KOPT-K1 (cell line): Measurements from ENCODE around the gene CAPZB.

Source experiments
- H3K27ac ChIP-seq: fragments of 200-600 bp; sonication (generic); 2 replicates; pipeline ENCODE4 v1.5.1; 2016; ENCODE audit warnings: antibody characterized with exemption, mild to moderate bottlenecking, low read depth, low read length; ENCODE audit not compliant: poor library complexity, severe bottlenecking
- H3K36me3 ChIP-seq: fragments of 200-600 bp; sonication (generic); 2 replicates; pipeline ENCODE4 v1.5.1; 2017; ENCODE audit warnings: antibody characterized with exemption, mild to moderate bottlenecking, low read length, moderate library complexity; ENCODE audit not compliant: insufficient read depth
- H3K9me3 ChIP-seq: fragments of 200-600 bp; sonication (generic); 2 replicates; pipeline ENCODE4 v1.5.1; 2017; ENCODE audit warnings: antibody characterized with exemption, low read length, mild to moderate bottlenecking; ENCODE audit not compliant: insufficient read depth, poor library complexity, severe bottlenecking

The CAPZB gene

DNA sequence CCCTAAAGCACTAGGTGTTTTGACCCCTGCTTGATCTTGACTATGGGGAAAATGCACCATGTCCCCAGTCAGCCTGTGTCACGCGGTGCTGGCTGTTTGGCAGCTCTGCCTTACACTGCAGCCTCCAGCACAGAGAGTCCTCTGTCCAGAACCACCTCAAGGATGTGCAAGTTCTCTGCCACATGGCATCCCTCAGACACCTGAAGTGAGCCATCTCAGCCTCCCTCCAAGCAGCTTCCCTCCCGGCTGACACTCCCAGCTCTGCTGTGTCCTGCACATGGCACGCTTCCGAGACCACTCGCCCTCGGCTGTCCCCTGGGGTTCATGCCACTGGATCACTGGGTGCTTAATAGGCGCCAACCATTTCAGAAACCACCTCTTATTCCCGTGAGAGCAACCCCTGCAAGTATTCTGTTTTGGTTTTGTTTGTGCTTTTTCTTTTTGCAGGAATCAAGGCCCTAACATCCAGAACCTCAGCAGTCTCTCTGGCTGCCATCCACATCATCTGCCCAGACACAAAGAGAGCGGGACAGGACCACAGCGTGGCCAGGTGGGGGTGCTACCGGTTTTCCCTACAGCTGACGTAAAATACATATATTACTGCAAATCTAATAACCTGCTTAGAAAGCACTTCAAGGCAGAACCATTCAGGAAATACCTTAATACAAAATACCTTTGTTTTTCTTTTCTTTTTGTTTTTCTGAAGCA lies 45.7 kb downstream of the CAPZB start:
- H3K36me3 ChIP-seq = peaks cover 40% of the 10 kb centered on the region
- H3K27ac ChIP-seq = no peak overlapping the region
- H3K9me3 ChIP-seq = no peaks in the 10 kb centered on the region

GRCh38 chr1:19438516-19439195 lies 46.7 kb downstream of the CAPZB start:
- Histone ChIP-seq H3K9me3 (no peaks in the 10 kb centered on the region), H3K36me3 (peaks cover 40% of the 10 kb centered on the region), H3K27ac (no peak overlapping the region)

DNA sequence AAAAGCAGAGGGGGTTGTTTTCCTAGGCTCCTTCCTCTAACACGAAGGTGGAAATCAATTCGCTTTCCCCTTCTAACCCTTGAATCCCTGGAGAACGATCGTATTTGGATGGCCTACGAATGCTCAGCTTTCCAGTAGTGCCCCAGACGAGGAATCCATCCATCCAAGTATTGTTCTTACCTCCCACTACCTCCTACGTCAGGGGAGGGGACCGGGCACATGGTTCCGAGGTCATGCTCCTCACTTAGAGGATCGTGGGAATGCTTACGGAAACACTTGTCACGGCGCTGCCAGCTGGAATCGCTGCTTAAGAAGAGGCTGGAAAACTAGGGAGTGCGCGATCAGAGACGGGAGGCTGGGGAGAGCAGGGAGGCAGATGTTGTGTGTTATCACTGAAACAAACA lies 47.4 kb downstream of the CAPZB start:
- no peak overlapping the region for H3K27ac ChIP-seq
- H3K36me3 ChIP-seq = peaks cover 40% of the 10 kb centered on the region
- no peaks in the 10 kb centered on the region for H3K9me3 ChIP-seq

DNA sequence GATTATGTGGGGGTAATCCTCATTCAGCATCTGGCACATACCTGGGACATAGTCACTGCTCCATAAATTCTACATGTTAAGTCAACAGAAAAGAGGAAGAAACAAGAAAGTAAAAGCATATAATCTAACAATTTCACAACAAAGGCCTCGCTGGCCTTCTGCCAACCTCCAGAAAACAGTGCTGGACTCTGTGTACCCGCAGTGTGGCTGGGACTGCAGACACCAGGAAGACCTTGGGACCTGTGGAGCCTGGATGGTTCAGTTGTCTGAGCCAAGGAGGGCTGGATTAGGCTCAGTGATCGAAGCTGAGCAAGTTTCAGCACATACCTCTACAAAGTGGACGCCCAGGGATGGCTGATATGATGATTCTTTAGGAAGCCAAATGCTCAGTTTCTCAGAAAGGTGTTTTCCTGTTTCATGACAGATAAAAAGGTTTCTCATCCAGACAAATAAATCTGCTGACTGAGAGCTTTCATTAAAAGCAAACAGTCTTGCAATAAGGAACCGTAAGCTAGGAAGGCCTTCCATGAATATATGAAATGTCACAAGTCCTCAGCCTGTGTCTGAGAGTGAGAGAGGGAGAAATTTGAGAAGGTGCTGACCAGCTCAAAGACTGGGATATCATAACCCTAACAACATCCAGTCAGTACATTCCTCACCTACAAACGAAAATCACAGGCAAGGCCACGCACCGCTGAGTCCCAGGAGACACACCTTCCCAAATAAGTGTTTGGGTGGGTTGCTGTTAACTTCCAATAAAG lies 48.4 kb downstream of the CAPZB start:
- Histone ChIP-seq H3K27ac (no peak overlapping the region), H3K9me3 (no peaks in the 10 kb centered on the region), H3K36me3 (peaks cover 40% of the 10 kb centered on the region)

DNA sequence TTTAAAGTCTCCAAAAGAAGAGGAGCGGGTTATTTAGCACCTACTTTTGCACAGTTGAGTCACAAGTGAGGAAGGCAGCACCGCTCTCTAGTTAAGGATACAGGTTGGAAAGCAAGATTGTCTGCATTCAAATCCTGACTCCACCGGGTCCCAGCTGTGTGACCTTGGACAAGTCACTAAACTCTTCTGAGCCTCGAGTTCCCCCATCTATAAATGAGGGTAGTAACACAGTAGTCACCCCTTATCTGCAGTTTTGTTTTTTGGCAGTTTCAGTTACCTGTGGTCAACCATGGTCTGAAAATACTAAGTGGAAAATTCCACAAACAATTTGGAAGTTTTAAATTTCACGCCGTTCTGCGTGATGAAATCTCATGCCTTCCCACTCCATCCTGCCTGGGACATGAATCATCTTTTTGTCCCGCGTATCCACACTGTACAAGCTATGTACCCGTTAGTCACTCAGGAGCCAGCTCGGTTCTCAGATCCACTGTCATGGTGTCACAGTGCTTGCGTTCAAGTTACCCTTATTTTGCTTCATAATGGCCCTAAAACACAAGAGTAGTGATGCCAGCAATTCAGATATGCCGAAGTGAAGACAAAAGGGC lies 49.4 kb downstream of the CAPZB start:
- no peak overlapping the region for H3K27ac ChIP-seq
- H3K36me3 ChIP-seq = peaks cover 37% of the 10 kb centered on the region
- H3K9me3 ChIP-seq = no peaks in the 10 kb centered on the region

- Histone ChIP-seq H3K9me3 (no peaks in the 10 kb centered on the region), H3K27ac (no peak overlapping the region), H3K36me3 (peaks cover 37% of the 10 kb centered on the region)
Measured at GRCh38 chr1:19435181-19435580, 50.2 kb downstream of the CAPZB start.

- Histone ChIP-seq H3K27ac (no peak overlapping the region), H3K9me3 (no peaks in the 10 kb centered on the region), H3K36me3 (peaks cover 32% of the 10 kb centered on the region)
Measured at GRCh38 chr1:19433719-19433998, 51.7 kb downstream of the CAPZB start.

DNA sequence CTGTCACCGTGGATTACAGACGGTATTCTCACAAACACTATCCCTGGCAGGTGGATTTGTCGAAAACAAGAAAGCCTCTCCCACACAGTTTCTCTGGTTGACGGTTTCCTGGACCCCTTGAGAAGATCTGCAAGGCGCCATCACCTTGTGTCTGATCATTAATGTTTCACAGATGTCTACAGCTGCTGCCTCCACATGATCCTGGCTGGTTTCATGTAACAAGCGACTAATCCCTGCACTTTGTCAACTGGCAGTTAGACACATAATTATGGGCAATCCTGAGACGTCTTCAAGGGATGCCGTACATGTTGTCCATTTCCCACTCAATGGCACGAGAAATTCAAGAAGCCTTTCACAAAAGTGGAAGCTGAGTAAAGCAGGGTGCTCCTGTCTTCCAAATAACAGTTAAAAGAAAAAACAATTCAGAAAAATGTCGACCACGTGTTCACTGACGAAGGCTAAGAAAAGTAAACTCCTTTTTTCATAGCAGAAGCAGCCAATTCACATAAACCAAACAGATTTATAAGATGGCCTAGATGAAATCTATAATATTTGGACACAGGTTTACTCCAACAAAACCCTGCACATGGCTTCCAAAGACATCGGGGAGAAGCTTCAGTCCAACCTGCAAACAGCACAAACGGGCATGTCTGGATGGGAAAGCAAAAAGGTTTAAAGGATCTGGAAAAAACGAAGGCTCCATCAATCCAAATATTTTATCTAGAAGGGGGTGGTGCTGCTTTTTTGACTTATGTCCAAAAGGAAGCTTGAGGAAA lies 52.2 kb downstream of the CAPZB start:
- no peaks in the 10 kb centered on the region for H3K9me3 ChIP-seq
- no peak overlapping the region for H3K27ac ChIP-seq
- peaks cover 27% of the 10 kb centered on the region for H3K36me3 ChIP-seq

GRCh38 chr1:19430121-19431068 lies 54.9 kb downstream of the CAPZB start:
- H3K36me3 ChIP-seq = peaks cover 12% of the 10 kb centered on the region; the same call in 1 of the 2 replicates
- H3K27ac ChIP-seq = no peak overlapping the region
- H3K9me3 ChIP-seq = no peaks in the 10 kb centered on the region

- Histone ChIP-seq H3K27ac (no peak overlapping the region), H3K9me3 (no peaks in the 10 kb centered on the region), H3K36me3 (peaks cover 12% of the 10 kb centered on the region; the same call in 1 of the 2 replicates)
Measured at GRCh38 chr1:19429611-19430010, 55.7 kb downstream of the CAPZB start.

DNA sequence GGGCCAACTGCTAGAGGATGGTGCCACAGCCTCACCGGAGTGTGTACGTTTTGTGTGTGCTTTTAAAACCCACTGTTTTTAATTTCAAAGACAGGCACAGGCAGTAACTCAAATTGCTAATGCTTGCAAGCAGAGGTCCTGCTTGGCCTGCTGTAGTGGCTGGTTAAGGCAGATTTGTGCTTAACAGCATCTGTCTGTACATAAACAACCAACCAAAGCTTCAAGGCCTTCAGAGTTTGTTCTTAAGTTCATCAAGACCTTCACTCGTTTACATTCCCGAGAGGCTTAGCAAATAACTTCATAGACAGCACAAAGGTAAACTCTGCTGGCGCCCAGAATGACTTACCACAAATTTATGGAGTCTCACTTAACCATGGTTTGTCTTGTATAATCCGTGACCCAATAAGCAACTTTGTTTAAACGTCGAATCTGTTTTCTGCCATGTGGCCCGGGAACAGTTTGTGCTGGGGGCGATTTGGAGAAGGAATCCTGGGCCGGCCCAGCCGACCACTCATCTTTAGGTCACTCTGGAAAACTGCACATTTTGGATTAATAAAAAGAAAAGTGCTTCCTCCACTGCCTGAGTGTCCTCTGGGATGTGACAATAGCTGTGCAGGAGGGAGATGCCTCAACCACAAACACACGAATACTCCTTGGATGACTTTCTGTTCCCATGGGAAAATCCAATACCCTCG lies 58.1 kb downstream of the CAPZB start:
- H3K36me3 ChIP-seq = peaks cover 12% of the 10 kb centered on the region; the same call in 1 of the 2 replicates
- H3K27ac ChIP-seq = no peak overlapping the region
- no peaks in the 10 kb centered on the region for H3K9me3 ChIP-seq

GRCh38 chr1:19426294-19427086 lies 58.8 kb downstream of the CAPZB start:
- Histone ChIP-seq H3K27ac (no peak overlapping the region), H3K9me3 (no peaks in the 10 kb centered on the region)

More at GRCh38 chr1:19426294-19427086, 58.8 kb downstream of the CAPZB start:
- H3K36me3 ChIP-seq = peaks cover 12% of the 10 kb centered on the region; the same call in 1 of the 2 replicates
